HG03280 (cell line): ENCODE results near the gene ZNF329.

Experiments used
- ATAC-seq: cut with Tn5 transposase; IDR thresholded peaks from one replicate; pipeline ENCODE4 v1.9.1; 2021; ENCODE audit warnings: mild to moderate bottlenecking, moderate library complexity; ENCODE audit not compliant: unreplicated experiment

ZNF329 gene

GRCh38 chr19:58118979-58119733 lies 31.4 kb downstream of the ZNF329 start:
- no peak for ATAC-seq

DNA sequence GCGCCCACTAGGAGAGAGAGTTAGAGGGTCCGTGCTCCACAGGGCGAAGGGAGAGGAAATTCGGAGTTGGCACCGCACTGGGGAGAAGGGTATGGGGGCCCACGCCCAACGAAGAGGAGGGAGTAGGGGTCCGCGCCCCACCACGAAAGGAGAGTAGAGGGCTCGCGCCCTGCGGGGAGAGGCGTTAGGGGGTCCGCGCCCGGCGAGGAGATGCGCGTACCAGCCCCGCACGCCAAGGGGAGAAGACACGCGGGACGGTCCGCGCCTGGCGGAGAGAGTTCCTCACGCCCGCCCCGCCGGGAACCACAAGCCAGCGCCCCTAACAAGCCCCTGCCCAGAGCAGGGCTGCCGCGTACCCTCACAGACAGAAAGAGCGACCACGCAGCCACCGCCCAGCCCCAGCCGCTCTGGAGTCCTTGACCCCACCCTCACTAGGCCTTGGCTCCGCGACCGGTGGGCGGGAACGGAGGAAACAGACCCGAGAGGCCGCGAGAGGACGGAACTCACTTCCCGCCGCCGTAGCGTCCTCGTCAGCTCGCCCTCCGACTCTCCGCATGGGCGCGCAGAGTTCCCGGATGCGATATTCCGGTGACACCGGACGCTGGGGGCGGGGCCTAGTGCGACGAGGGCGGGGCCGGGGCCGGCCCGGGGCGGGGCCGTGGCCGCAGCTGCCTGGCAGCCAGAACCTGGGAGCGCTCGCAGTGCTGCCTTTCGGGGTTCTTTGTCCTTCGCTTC lies 32.6 kb downstream of the ZNF329 start:
- no peak for ATAC-seq

- ATAC-seq = no peak
Measured at GRCh38 chr19:58108546-58108817, 42.1 kb downstream of the ZNF329 start.

DNA sequence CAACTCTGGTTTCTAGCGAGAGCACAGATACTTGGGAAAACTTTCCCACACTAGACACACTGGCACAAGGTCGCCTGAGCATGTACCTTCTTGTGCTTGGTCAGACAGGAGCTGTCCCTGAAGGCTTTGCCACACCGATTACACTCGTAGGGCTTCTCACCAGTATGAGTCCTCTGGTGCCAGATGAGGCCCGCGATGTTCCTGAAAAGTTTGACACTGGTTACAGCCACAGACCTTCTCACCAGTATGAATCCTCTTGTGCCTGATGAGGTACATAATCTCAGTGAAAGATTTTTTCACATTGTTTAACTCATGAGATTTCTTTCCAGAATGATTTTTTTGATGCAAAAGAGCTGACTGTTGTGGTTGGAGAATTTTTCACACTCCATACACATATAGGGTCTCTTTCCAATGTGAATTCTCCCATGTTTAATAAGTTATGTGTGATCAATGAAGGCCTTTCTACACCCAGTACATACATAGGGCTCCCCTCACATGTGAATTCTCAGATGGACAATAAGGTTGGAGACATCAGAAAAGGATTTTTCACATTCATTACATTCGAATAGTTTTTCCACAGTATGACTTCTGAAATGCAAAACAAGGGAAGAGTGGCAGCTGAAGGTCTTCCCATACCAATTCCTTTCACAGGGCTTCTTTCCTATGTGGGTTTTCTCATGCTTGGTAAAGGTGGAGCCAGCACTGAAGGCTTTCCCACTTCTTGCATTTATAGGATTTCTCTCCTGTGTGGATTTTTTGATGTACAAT lies 42.6 kb downstream of the ZNF329 start:
- ATAC-seq = no peak

DNA sequence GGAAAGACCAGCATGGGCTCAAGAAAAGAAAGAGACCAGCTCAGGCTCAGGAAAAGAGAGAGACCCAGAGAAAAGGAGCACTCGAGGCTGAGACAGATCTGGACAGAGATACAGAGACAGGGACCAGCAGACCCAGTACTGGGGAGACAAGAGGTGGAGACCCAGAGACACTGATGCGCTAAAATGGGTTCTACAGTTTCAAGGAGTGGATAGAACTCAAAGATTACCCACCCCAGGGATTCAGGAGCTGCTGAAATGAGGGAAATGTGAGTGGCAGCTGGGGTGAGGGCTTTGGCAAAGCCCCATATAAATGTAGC lies 51.9 kb downstream of the ZNF329 start:
- ATAC-seq = no peak

- no peak for ATAC-seq
Measured at GRCh38 chr19:58097781-58098681, 52.6 kb downstream of the ZNF329 start, which contains the start of gene ZSCAN18. TSS of gene ZSCAN18 (minus strand) at chr19:58098231. CDS start at chr19:58090267, 7,964 bp downstream.

DNA sequence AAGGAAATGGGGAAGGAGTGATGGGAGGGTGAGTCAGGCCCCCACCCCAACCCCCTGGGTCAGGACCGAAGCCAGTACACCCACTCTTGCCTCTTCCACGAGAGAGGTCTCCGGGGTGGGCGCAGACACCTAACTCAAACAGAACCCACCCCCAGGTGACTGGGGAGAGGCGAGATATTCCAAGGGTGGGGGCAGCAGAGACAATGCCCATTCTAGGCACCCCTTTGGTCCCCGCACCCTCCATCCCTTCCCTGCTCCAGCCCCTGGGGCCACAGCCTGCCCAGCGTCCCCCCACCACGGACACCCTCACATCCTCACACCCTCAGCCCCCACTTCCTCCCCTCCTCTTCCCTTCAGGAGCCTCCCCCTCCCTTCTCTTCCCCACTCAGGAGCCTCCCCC lies 53.2 kb downstream of the ZNF329 start:
- no peak for ATAC-seq

DNA sequence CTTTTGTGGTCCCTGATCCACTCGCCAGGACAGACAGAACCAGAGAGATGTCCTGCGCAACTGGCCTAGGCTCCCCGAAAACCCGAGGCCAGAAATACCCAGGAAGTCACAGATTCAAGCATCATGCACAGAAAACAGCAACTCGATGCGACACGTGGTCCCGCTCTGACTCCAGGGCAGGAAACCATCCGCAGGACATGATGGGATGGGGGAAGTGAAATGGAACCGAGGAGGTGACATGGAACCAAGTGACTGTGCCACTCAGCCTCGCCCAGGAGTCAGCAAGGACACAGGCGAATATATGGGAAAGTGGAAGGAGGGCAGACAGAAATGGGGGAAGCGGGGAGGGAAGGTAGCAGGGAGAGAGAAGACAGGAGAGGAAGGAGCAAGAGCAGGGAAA lies 53.7 kb downstream of the ZNF329 start:
- no peak for ATAC-seq

GRCh38 chr19:58095328-58095727 lies 55.3 kb downstream of the ZNF329 start:
- no peak for ATAC-seq

GRCh38 chr19:58093071-58093470 lies 57.5 kb downstream of the ZNF329 start:
- no peak for ATAC-seq

DNA sequence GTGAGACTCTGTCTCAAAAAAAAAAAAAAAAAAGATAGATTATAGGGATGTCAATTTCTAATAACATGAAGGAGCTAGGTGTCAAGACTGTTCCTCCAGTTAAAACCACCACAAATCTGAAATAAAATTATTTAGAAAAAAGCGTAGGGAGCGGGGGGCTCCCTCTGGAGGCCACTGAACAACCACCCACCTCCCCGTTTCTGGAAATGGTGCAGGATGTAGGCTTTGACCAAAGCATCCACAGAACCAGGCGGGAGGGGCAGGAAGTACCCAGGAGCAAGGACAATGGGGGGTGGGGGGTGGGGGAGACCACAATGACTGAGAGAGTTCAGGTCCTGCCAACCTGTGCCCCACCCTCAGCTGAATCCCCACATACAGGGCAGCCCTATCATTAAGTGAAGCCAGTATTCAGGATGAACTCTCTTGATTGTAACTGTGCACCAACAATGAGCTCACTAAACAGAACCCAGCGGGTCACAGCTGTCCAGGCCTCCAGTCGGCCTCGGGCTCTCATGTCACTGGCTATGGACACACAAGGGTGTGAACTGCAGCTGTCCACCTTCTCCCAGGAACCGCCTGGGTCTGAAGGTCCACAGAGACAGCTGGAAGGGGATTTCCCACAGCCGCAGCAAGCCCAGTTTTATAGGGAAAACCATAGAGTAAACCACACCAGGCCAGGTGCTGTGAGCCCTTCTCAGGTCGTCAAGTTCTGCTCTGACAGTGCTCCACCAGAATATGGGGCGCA lies 59.2 kb downstream of the ZNF329 start:
- no peak for ATAC-seq

GRCh38 chr19:58089846-58090245 lies 60.7 kb downstream of the ZNF329 start:
- ATAC-seq = no peak

GRCh38 chr19:58088521-58089052 lies 62.0 kb downstream of the ZNF329 start:
- no peak for ATAC-seq

- no peak for ATAC-seq
Measured at GRCh38 chr19:58086825-58087710, 63.5 kb downstream of the ZNF329 start.

- ATAC-seq = no peak
Measured at GRCh38 chr19:58085348-58085875, 65.2 kb downstream of the ZNF329 start.

DNA sequence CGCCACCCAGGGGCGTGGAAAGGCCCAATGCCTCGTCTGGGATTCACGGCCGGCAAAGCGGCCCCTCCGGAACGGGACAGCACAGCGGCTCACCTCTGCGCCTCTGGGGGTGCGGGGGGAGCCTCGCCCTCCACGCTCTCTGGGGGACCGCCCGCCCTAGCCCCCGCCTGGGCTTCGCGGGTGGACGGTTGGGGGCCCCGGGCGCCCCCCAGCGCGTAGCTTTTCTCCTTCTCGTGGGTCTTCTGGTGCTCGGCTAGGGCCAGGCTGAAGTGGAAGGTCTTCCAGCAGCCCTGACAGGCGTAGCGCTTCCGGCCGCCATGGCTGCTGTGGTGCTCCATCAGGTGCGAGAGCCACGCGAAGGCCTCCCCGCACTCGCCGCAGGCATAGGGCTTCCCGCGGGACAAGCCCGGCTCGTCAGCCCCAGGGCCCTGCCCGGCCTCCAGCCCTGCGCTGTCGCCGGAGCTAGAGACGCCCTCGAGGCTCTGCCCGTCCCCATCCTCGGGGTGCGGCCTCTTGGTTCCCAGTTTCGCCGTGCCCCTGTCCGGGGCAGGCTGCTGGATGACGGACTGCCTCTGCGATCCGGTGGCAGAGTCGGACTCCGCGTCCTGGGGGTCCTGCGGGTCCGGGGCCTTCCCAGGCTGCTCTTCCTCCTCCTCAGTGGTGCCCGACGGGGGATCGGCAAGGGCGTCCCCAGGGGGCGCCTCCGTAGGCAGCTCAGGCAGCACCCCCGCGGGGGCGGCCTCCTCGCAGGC lies 65.8 kb downstream of the ZNF329 start:
- ATAC-seq = no peak

GRCh38 chr19:58083021-58083420 lies 67.6 kb downstream of the ZNF329 start:
- no peak for ATAC-seq

DNA sequence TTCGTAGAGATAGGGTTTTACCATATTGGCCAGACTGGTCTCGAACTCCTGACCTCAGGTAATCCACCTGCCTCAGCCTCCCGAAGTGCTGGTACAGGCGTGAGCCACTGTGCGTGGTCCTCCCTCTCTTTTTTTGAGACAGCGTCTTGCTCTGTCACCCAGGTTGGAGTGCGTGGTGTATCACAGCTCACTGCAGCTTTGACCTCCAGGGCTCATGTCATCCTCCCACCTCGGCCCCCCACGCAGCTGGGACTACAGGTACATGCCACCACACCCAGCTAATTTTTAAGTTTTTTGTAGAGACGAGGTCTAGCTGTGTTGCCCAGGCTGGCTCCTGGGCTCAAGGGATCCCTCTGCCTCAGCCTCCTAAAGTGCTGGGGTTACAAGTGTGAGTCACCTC lies 70.8 kb downstream of the ZNF329 start:
- ATAC-seq = no peak
